Central memory CD4-positive, alpha-beta T cell (primary cell): Measurements from ENCODE around the gene TBX6.
"Not testable (repeated sequence)": the region's sequence is repeated elsewhere in the genome, so short reads cannot be mapped to it uniquely, and the experiment has no call there.

Source experiments
- DNase-seq: peaks from one replicate; pipeline ENCODE4 v3.0.0; 2022

Gene TBX6

GRCh38 chr16:30065102-30065942, 26.4 kb downstream of the TBX6 start, which contains the start of gene ALDOA:
ALDOA (plus strand) TSS chr16:30065760; CDS start chr16:30066898, 1,138 bp downstream.
- peak; percentile 93 for DNase-seq

DNA sequence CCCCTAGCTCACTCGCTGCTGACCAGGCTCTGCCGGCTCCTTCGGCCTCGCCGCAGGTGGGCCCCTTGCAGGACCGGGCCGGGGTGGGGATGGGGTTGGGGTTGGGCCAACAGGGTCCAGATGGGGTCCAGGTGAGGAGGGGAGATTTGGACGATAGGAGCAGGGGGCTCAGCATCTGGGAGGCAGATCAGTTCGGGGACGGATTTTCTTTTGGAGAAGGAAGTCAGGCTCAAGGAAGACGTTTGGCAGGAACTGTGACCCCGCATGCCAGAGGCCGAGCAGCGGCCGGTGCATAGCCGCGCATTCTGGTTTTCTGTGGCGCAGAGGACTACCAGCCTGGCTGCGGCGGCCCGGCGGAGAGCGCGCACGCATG, 27.0 kb downstream of the TBX6 start:
- DNase-seq: no peak

GRCh38 chr16:30063893-30064728, 27.6 kb downstream of the TBX6 start:
- DNase-seq: peak; percentile 64

- no peak for DNase-seq
These were observed 28.3 kb downstream of the TBX6 start for GRCh38 chr16:30063278-30063892.

DNA sequence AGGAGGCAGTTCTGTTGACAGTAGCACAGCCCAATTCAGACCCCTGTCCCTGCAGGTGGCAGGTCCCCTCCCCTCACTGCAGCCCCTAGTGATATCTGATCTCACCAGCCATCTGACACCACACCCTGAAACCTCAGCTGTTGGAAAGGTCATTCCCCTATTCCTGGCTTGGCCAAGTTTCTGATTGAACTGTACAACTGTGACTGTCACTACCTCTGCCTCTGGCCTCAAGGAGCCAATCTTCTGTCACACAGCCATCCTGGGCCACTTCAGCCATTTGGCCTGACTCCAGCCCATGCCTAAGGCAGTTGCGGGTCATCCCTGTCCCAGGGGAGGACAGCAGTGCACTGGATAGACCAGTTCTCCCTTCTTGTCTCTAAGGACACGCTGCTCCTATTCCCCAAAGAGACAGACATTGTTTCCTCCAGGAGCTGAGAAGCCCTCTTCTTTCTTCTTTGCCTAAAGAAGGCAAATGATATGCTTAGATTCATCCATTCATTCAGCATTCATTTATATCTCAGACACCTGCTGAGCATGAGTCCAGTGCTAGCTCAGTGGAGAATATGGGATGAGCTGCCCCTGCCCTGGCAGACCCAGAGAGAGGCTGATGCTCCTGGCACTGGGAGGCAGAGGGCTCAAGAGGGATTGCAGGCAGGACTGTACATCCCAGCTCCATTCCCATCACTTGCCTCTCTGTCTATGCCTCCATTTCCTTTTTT, 30.7 kb downstream of the TBX6 start:
- no peak for DNase-seq

DNA sequence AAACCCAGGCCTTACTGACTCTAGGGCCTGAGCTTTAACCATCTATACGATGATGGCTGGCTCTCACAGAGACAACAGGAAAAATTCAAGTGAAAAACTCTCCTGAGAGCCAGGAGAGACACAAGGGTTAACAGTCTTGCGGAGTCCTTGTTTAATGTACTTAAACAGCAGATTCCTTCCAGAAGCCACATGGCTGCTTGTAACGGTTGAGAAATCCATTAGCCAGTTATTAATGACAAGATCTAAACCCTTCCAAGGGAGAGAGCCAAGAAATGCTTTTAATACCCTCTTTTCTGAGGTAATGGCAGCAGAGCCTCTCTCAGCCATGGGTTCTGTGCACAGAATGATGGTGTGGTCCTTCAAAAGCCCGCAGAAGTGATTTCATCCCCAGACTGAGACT, 31.4 kb downstream of the TBX6 start:
- no peak for DNase-seq

- DNase-seq: peak; percentile 35
These were observed 36.7 kb downstream of the TBX6 start for GRCh38 chr16:30054959-30055553.

- no peak for DNase-seq
These were observed 37.3 kb downstream of the TBX6 start for GRCh38 chr16:30054451-30054850.

DNA sequence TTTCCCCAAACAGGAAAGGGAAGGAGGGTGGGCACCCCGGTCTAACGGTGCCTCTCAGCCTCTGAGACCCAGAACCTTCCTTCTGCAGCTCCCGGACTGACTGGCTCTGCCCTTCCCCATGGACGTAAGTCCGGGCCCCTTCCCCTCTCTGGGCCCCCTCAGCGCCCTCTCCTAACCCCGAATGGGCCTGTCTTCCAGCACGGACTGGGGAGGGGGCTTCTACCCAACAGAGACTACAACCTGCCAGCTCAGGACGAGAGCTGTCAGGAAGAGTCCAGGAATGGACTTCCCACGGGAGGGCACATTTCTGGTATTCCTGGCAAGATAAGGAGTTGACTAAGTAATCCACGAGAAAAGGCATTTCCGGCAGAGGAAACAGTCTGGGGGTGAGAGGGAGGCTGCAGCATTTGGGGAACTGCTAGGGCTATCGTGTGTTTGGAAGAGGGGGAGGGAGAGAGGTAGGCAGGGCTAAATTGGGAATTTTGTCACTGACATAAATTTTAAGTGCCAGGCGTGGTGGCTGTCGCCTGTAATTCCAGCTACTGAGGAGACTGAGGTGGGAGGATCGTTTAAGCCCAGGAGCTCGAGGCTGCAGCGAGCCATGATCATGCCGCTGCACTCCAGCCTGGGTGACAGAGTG, 38.2 kb downstream of the TBX6 start:
- no peak for DNase-seq

GRCh38 chr16:30052671-30053372, 38.9 kb downstream of the TBX6 start:
- peak; percentile 80 for DNase-seq

DNA sequence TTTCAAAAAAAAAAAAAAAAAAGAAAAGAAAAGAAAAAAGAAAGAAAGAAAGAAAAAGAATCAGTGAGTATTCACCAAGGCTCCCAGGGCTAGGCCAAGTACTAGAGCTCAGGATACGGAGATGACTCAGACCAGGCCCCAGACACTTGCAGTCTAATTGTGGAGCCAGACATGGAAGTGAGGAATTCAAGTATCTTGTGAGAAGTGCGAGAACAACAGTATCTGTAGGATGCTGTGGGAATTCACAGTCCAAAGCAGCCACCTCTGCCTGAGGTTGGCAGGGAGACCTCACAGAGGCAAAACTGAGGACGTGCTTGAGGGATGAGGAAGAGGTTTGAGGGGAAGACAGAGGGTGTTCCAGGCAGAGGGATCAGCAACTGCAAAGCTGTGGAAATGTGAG, 40.2 kb downstream of the TBX6 start:
- DNase-seq: no peak

GRCh38 chr16:30049871-30050270, 41.9 kb downstream of the TBX6 start:
- no peak for DNase-seq

- DNase-seq: no peak
These were observed 45.1 kb downstream of the TBX6 start for GRCh38 chr16:30046588-30046987.

GRCh38 chr16:30046178-30046577, 45.5 kb downstream of the TBX6 start:
- no peak for DNase-seq

DNA sequence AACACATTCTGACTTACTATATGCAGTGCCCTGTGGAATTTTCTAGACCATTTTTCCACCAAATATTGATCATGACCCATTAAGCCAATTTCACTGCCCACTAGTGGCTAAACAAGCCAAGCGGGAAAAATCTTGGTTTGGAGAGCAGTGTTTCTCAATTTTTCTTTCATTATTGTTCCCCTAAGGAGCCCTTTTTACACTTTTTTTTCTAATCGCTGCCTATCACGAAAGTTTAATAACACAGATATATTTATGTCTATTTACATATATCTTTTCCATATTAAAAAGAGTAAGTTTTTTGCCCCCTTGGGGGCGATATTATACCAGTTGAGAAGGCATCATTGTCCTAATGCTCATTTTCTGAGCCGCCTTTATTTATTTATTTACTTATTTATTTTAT, 49.9 kb downstream of the TBX6 start:
- DNase-seq: peak; percentile 27

DNA sequence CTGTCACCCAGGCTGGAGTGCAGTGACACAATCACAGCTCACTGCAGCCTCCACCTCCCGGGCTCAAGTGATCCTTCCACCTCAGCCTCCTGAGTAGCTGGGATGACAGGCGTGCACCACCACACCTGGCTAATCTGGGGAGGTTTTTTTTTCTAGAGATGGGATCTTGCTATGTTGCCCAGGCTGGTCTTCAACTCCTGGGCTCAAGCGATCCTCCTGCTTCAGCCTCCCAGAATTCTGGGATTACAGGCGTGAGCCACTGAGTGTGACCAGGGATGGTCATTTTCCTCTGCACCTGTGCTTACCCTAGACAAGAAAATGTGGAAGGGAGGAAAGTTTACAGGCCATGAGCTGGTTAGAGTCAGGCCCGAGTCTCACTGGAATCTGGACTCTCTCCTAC, 51.0 kb downstream of the TBX6 start:
- DNase-seq: not testable (repeated sequence)

DNA sequence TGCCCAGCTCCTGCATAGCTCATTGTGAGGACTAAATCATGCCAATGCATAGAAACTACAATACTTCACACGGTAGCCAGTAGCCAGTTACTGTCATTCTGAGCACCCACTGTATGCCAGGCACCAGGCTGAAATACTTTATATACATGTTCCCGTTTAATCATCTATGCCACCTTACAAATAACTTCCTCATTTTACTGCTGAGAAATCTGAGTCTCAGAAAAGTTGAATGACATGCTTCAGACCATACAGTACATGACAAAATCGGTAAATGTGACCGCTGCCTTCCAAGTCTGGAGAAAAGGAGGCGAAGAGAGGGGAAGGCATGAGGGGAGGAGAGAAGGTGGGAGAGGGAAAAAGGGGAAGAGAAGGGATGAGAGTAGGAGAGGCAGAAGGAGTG, 51.5 kb downstream of the TBX6 start:
- no peak for DNase-seq
